ENCODE measurements around the gene ARSI. TPM values are rescaled to one million over a fixed set of nuclear protein-coding genes. Genes with fewer than 3 reads are reported as not detected.

Gene ARSI
- polyA plus RNA-seq, 1 of the 3 experiments (the other 2 are of a cell fraction): 0.20 TPM

DNA sequence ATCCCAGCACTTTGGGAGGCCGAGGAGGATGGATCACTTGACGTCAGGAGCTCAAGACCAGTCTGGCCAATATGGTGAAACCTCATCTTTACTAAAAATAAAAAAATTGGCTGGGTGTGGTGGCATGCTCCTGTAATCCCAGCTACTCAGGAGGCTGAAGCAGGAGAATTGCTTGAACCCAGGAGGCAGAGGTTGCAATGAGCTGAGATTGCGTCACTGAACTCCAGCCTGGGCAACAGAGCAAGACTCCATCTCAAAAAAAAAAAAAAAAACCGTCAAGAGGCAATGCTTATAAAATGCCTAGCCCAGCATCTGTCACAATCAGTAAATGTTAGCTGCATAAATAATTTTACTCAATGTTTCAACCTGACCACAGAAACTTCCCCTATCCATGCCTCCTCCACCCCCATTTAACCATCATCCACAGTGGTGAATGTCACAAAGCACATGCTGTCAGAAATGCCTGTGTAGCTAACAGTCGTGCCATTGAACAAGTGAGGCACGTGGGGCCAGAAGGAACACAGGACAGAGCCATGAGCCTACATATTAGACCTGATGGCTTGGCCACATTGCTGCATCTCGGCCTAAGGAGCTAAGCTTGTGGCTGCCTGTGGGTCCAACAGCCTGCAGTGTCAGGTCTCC is 38.0 kb upstream of the ARSI start:
- Histone ChIP-seq H3K4me1 (ENCODE audit: control insufficient read depth in 1 of 2, insufficient read depth in 2 of 2, low read depth in 1 of 2, low read length in 1 of 2) (peaks cover 0 to 1% of the 10 kb centered on the region in 2 experiments; a peak in 1 of 4 replicates), H3K27ac (ENCODE audit: low read depth in 2 of 2, low read length in 1 of 2) (no peak overlapping the region), H4K20me1 (ENCODE audit: insufficient read depth) (no peaks in the 10 kb centered on the region), H3K27me3 (ENCODE audit: insufficient read depth) (no peaks in the 10 kb centered on the region), H3K9ac (no peak overlapping the region), H3K9me2 (no peaks in the 10 kb centered on the region), H3F3A (replicated peaks; ENCODE audit: insufficient read depth) (no peaks in the 10 kb centered on the region), H3K36me3 (replicated peaks in 1 of 2; ENCODE audit: control insufficient read depth in 1 of 2, insufficient read depth in 2 of 2, low read length in 1 of 2) (no peaks in the 10 kb centered on the region), H3K4me2 (no peak overlapping the region), H2AFZ (ENCODE audit: low read depth) (no peak overlapping the region), H3K79me2 (ENCODE audit: insufficient read depth) (no peaks in the 10 kb centered on the region), H3K4me3 (ENCODE audit: low read depth in 2 of 2, low read length in 1 of 2) (no peak overlapping the region), H3K9me3 (no peaks in the 10 kb centered on the region)
- TF ChIP-seq MXI1 (IDR thresholded peaks at IDR 0.05; ENCODE audit: low read depth, low read length): no peak
- TF ChIP-seq EP300 (IDR thresholded peaks at IDR 0.05; ENCODE audit: borderline replicate concordance in 1 of 2, low read depth in 1 of 2, low read length in 1 of 2): no peak
- no peak for TF ChIP-seq GATA2 (CRISPR knock-in tag; IDR thresholded peaks at IDR 0.05)
- no peak for TF ChIP-seq CHD2 (IDR thresholded peaks at IDR 0.05; ENCODE audit: low read length, partially characterized antibody)
- CTCF ChIA-PET: interaction anchor here (3.3 kb wide), 1 partner anchor 9 kb away, joined by 24 read pairs; no protein-coding TSS in a partner anchor
- POLR2A ChIA-PET: no interaction called here
- WGBS (ENCODE audit: low lambda C conversion rate): 90% methylated on average over 6 of the region's 7 CpGs
- DNase-seq: no peak

- H2AFZ ChIP-seq (ENCODE audit: low read depth): no peak overlapping the region
- no peak overlapping the region for H3K27ac ChIP-seq (ENCODE audit: low read depth in 2 of 2, low read length in 1 of 2)
- no peak for DNase-seq
- no peaks in the 10 kb centered on the region for H3K9me3 ChIP-seq
- H3K4me3 ChIP-seq (ENCODE audit: low read depth in 2 of 2, low read length in 1 of 2): no peak overlapping the region
- H3K4me2 ChIP-seq: no peak overlapping the region
- H3K36me3 ChIP-seq (replicated peaks in 1 of 2; ENCODE audit: control insufficient read depth in 1 of 2, insufficient read depth in 2 of 2, low read length in 1 of 2): no peaks in the 10 kb centered on the region
- CTCF ChIA-PET: interaction anchor here (0.5 to 3.3 kb wide), 4 partner anchors 10 to 96 kb away, joined by 3 to 24 read pairs (median 4); no protein-coding TSS in a partner anchor
- no peaks in the 10 kb centered on the region for H3K4me1 ChIP-seq (ENCODE audit: control insufficient read depth in 1 of 2, insufficient read depth in 2 of 2, low read depth in 1 of 2, low read length in 1 of 2)
- no peaks in the 10 kb centered on the region for H3K27me3 ChIP-seq (ENCODE audit: insufficient read depth)
- no peaks in the 10 kb centered on the region for H3F3A ChIP-seq (replicated peaks; ENCODE audit: insufficient read depth)
- H4K20me1 ChIP-seq (ENCODE audit: insufficient read depth): no peaks in the 10 kb centered on the region
- POLR2A ChIA-PET: no interaction called here
- H3K9ac ChIP-seq: no peak overlapping the region
- TF ChIP-seq TAF1 (IDR thresholded peaks at IDR 0.05; ENCODE audit: borderline replicate concordance, low read depth, low read length): no peak
- TF ChIP-seq, protein P1, sequence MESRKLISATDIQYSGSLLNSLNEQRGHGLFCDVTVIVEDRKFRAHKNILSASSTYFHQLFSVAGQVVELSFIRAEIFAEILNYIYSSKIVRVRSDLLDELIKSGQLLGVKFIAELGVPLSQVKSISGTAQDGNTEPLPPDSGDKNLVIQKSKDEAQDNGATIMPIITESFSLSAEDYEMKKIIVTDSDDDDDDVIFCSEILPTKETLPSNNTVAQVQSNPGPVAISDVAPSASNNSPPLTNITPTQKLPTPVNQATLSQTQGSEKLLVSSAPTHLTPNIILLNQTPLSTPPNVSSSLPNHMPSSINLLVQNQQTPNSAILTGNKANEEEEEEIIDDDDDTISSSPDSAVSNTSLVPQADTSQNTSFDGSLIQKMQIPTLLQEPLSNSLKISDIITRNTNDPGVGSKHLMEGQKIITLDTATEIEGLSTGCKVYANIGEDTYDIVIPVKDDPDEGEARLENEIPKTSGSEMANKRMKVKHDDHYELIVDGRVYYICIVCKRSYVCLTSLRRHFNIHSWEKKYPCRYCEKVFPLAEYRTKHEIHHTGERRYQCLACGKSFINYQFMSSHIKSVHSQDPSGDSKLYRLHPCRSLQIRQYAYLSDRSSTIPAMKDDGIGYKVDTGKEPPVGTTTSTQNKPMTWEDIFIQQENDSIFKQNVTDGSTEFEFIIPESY (IDR thresholded peaks at IDR 0.05; ENCODE audit: borderline replicate concordance, low read depth): no peak
- no peak for TF ChIP-seq YY1 (IDR thresholded peaks at IDR 0.05; ENCODE audit: low read depth)
- no peak for TF ChIP-seq TEAD4 (IDR thresholded peaks at IDR 0.05; ENCODE audit: borderline replicate concordance, insufficient read depth)
- no peaks in the 10 kb centered on the region for H3K9me2 ChIP-seq
- WGBS (ENCODE audit: low lambda C conversion rate): 97% methylated on average over 4 of the region's 4 CpGs
- no peaks in the 10 kb centered on the region for H3K79me2 ChIP-seq (ENCODE audit: insufficient read depth)
Observed at GRCh38 chr5:150339841-150340240, 37.1 kb upstream of the ARSI start.

DNA sequence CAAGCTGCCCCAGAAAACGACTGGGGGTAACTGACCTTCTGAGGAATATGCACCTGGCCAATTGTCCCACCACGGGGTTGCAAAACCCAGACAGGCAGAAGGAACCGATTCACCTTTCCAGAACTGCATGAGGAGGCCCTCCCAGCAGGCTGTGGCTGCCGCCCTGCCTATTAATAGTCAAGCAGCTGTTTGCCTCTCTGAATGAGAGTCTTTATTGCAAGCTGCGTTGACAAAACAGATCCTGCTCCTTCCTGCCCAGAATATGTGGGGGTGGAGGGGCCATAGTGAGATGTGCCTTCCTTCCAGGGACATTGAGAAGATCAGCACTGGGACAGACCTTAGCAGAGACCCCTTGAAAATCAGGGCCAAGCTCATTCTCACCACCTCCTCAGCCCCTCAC is 36.5 kb upstream of the ARSI start:
- POLR2A ChIA-PET: no interaction called here
- CTCF ChIA-PET: interaction anchor here (0.7 to 3.3 kb wide), 3 partner anchors 9 to 97 kb away, joined by 3 to 24 read pairs (median 4); no protein-coding TSS in a partner anchor

More for the DNA sequence above, 36.5 kb upstream of the ARSI start:
- no peak overlapping the region for H3K9ac ChIP-seq
- no peak for DNase-seq
- no peaks in the 10 kb centered on the region for H4K20me1 ChIP-seq (ENCODE audit: insufficient read depth)
- no peaks in the 10 kb centered on the region for H3K9me2 ChIP-seq
- no peak overlapping the region for H3K27ac ChIP-seq (ENCODE audit: low read depth in 2 of 2, low read length in 1 of 2)
- 64% methylated on average over 5 of the region's 5 CpGs for WGBS (ENCODE audit: low lambda C conversion rate)
- no peaks in the 10 kb centered on the region for H3K27me3 ChIP-seq (ENCODE audit: insufficient read depth)
- no peak for TF ChIP-seq GATA2 (CRISPR knock-in tag; IDR thresholded peaks at IDR 0.05)
- no peak for TF ChIP-seq MXI1 (IDR thresholded peaks at IDR 0.05; ENCODE audit: low read depth, low read length)
- TF ChIP-seq ELF1 (IDR thresholded peaks at IDR 0.05): no peak
- no peak for TF ChIP-seq RAD21 (IDR thresholded peaks at IDR 0.05; ENCODE audit: low read length)
- TF ChIP-seq RCOR1 (IDR thresholded peaks at IDR 0.05; ENCODE audit: low read length): no peak
- no peak for TF ChIP-seq GABPA (IDR thresholded peaks at IDR 0.05; ENCODE audit: low read depth)
- TF ChIP-seq NRF1 (IDR thresholded peaks at IDR 0.05; ENCODE audit: low read depth, low read length): no peak
- no peaks in the 10 kb centered on the region for H3K79me2 ChIP-seq (ENCODE audit: insufficient read depth)
- no peaks in the 10 kb centered on the region for H3K4me1 ChIP-seq (ENCODE audit: control insufficient read depth in 1 of 2, insufficient read depth in 2 of 2, low read depth in 1 of 2, low read length in 1 of 2)
- no peaks in the 10 kb centered on the region for H3K9me3 ChIP-seq
- no peaks in the 10 kb centered on the region for H3K36me3 ChIP-seq (replicated peaks in 1 of 2; ENCODE audit: control insufficient read depth in 1 of 2, insufficient read depth in 2 of 2, low read length in 1 of 2)
- H3F3A ChIP-seq (replicated peaks; ENCODE audit: insufficient read depth): no peaks in the 10 kb centered on the region
- no peak overlapping the region for H3K4me2 ChIP-seq
- no peak overlapping the region for H3K4me3 ChIP-seq (ENCODE audit: low read depth in 2 of 2, low read length in 1 of 2)
- no peak overlapping the region for H2AFZ ChIP-seq (ENCODE audit: low read depth)
